Skin epidermis (tissue), 12 donors: ENCODE results near the gene GGT5.
"Not testable (repeated sequence)": the region's sequence is repeated elsewhere in the genome, so short reads cannot be mapped to it uniquely, and the experiment has no call there.

ENCODE experiments used
- H3K27ac ChIP-seq, 21 experiments: fragments of 200-600 bp; sonication (generic) in 11 of 21; one replicate each; pipeline ENCODE4 v1.5.0; 2020; ENCODE audit warnings: mild to moderate bottlenecking in 3 of 21, inconsistent platforms in 2 of 21, moderate library complexity in 2 of 21
- H3K4me3 ChIP-seq, 7 experiments: fragments of 200-600 bp; sonication (generic) in 2 of 7; one replicate each; pipeline ENCODE4 v1.5.0; 2020; ENCODE audit warnings: inconsistent platforms in 2 of 7, mild to moderate bottlenecking in 2 of 7, moderate library complexity in 1 of 7

Gene GGT5

GRCh38 chr22:24186892-24187670, 57.8 kb downstream of the GGT5 start:
- no peak overlapping the region for H3K27ac ChIP-seq
- H3K4me3 ChIP-seq: no peak overlapping the region

GRCh38 chr22:24186352-24186740, 58.5 kb downstream of the GGT5 start:
- H3K27ac ChIP-seq: no peak overlapping the region
- no peak overlapping the region for H3K4me3 ChIP-seq

- H3K27ac ChIP-seq: no peak overlapping the region
Measured at GRCh38 chr22:24185501-24186351, 59.2 kb downstream of the GGT5 start.

GRCh38 chr22:24185001-24185500, 59.8 kb downstream of the GGT5 start:
- no peak overlapping the region for H3K27ac ChIP-seq
- H3K4me3 ChIP-seq: no peak overlapping the region

More at GRCh38 chr22:24185501-24186351, 59.2 kb downstream of the GGT5 start:
- H3K4me3 ChIP-seq: no peak overlapping the region

GRCh38 chr22:24184057-24184798, 60.7 kb downstream of the GGT5 start:
- H3K27ac ChIP-seq: no peak overlapping the region
- H3K4me3 ChIP-seq: peak overlapping the region in 1 of 7 experiments; percentile 4

- peak overlapping the region in 1 of 7 experiments; percentile 4 for H3K4me3 ChIP-seq
- H3K27ac ChIP-seq: no peak overlapping the region
Measured at GRCh38 chr22:24183321-24184031, 61.4 kb downstream of the GGT5 start.

- H3K27ac ChIP-seq, H3K4me3 ChIP-seq: not testable (repeated sequence)
Measured at GRCh38 chr22:24182900-24183246, 62.0 kb downstream of the GGT5 start.

GRCh38 chr22:24181996-24182899, 62.6 kb downstream of the GGT5 start:
- H3K4me3 ChIP-seq: no peak overlapping the region
- peak overlapping the region in 3 of 21 experiments; percentile 7 to 44 (median 26) for H3K27ac ChIP-seq

- peak within 1 kb of the TSS in 7 of 21 experiments; percentile 1 to 54 (median 26) for H3K27ac ChIP-seq
- no peak within 1 kb of the TSS for H3K4me3 ChIP-seq
Measured at GRCh38 chr22:24181088-24181995, 63.5 kb downstream of the GGT5 start, which contains the start of gene SUSD2. Gene SUSD2 (plus strand): TSS chr22:24181487. CDS start chr22:24181520, 33 bp downstream.

GRCh38 chr22:24180316-24181087, 64.4 kb downstream of the GGT5 start:
- Histone ChIP-seq H3K27ac (peak overlapping the region in 4 of 21 experiments; percentile 1 to 54 (median 37)), H3K4me3 (no peak overlapping the region)

GRCh38 chr22:24179478-24180210, 65.2 kb downstream of the GGT5 start:
- H3K27ac ChIP-seq: peak overlapping the region in 2 of 21 experiments; percentile 1 to 54
- H3K4me3 ChIP-seq: no peak overlapping the region

GRCh38 chr22:24178502-24179440, 66.1 kb downstream of the GGT5 start:
- H3K27ac ChIP-seq: peak overlapping the region in 1 of 21 experiments; percentile 54

GRCh38 chr22:24178021-24178431, 66.9 kb downstream of the GGT5 start:
- Histone ChIP-seq H3K27ac (no peak overlapping the region), H3K4me3 (no peak overlapping the region)

More at GRCh38 chr22:24178502-24179440, 66.1 kb downstream of the GGT5 start:
- H3K4me3 ChIP-seq: no peak overlapping the region

GRCh38 chr22:24177456-24177855, 67.4 kb downstream of the GGT5 start:
- no peak overlapping the region for H3K4me3 ChIP-seq

GRCh38 chr22:24177045-24177444, 67.8 kb downstream of the GGT5 start:
- Histone ChIP-seq H3K27ac (peak overlapping the region in 1 of 21 experiments; percentile 21), H3K4me3 (no peak overlapping the region)

More at GRCh38 chr22:24177456-24177855, 67.4 kb downstream of the GGT5 start:
- no peak overlapping the region for H3K27ac ChIP-seq
